BLaER1 treated with 17β-estradiol and CSF1 and Interleukin-3, amounts not matched to agents 10 nM and 100 nM (cell line): ENCODE measurements around the gene TRNAU1AP.
"Not testable (repeated sequence)": the region's sequence is repeated elsewhere in the genome, so short reads cannot be mapped to it uniquely, and the experiment has no call there.

ENCODE experiments used
- H3K27ac ChIP-seq, 11 experiments: shearing (Covaris generic); formaldehyde crosslinking; 2 replicates each; pipeline ENCODE4 v1.8.1; 2022
- H3K27me3 ChIP-seq, 11 experiments: shearing (Covaris generic); formaldehyde crosslinking; 2 replicates each; pipeline ENCODE4 v1.8.1; 2022
- H3K36me3 ChIP-seq, 11 experiments: shearing (Covaris generic); formaldehyde crosslinking; 2 replicates each; pipeline ENCODE4 v1.8.1; 2022
- H3K4me1 ChIP-seq, 10 experiments: shearing (Covaris generic); formaldehyde crosslinking; 2 replicates each; pipeline ENCODE4 v1.8.1; 2022
- H3K4me2 ChIP-seq, 11 experiments: shearing (Covaris generic); formaldehyde crosslinking; 2 replicates each; pipeline ENCODE4 v1.8.1; 2022
- H3K4me3 ChIP-seq, 10 experiments: shearing (Covaris generic); formaldehyde crosslinking; 2 replicates each; pipeline ENCODE4 v1.8.1; 2022
- H3K9ac ChIP-seq, 11 experiments: shearing (Covaris generic); formaldehyde crosslinking; 2 replicates each; pipeline ENCODE4 v1.8.1; 2022
- H3K9me3 ChIP-seq, 11 experiments: shearing (Covaris generic); formaldehyde crosslinking; replicated peaks in 1 of 11; 2 replicates each; pipeline ENCODE4 v1.8.1; 2022
- H4K20me1 ChIP-seq, 11 experiments: shearing (Covaris generic); formaldehyde crosslinking; 2 replicates each; pipeline ENCODE4 v1.8.1; 2022
- Cebpa-rat ChIP-seq, 11 experiments: shearing (Covaris generic); IDR thresholded peaks; 2 replicates each; pipeline ENCODE4 v1.8.1; 2022

Gene TRNAU1AP

DNA sequence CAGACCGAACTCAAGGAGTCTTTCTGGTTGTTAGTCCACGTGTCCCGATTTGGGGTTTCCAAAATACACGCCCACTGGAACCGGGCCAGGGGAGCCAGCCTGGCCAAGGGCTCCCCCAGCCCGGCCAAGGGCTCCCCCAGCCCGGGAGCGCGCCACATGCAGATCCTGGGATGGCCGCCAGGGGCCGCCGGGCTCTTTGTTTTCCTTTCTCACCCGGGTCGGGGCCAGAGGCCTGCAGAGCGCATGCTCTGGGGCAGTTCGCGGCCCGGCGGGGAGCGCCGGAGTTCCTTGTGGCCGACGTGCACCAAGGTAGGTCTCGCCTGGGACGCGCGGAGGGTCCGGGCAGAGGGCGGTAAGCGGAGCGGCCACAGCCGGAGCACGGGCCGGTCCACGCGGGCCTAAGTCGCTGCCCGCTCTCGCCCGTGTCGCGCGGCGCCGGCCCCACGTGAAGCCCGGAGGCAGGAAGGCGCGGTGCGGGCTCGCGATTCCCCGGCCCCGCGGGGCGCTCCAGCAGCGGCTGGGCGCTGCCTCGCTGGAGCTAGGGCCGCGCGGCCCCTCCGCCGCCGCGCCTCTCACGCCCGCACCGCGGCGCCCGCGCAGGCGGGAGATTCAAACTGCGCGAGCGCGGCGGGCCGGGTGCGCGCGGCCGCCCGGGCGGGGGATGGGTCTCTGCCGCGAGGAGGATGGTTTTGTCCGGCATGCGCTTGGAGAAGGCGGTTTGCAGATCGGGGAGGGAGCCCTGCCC lies 34.7 kb upstream of the TRNAU1AP start:
- peak overlapping the region; percentile 39 to 100 (median 96); a peak in 21 of 22 replicates for H3K27ac ChIP-seq
- H3K36me3 ChIP-seq: peaks cover 11 to 44% (median 31%) of the 10 kb centered on the region in 11 experiments
- peak overlapping the region; percentile 64 to 91 (median 76) for H3K4me3 ChIP-seq
- peak overlapping the region; percentile 76 to 100 (median 96) for H3K9ac ChIP-seq
- H3K9me3 ChIP-seq: no peaks in the 10 kb centered on the region
- peak overlapping the region; percentile 88 to 99 (median 95) for H3K4me2 ChIP-seq
- TF ChIP-seq Cebpa-rat (IDR thresholded peaks at IDR 0.05): no peak
- H3K27me3 ChIP-seq: no peaks in the 10 kb centered on the region
- peaks cover 47 to 97% (median 93%) of the 10 kb centered on the region in 11 experiments for H4K20me1 ChIP-seq
- peaks cover 38 to 51% (median 43%) of the 10 kb centered on the region in 10 experiments for H3K4me1 ChIP-seq

- peak overlapping the region; percentile 76 to 100 (median 96) for H3K9ac ChIP-seq
- H3K27me3 ChIP-seq: no peaks in the 10 kb centered on the region
- H3K27ac ChIP-seq: peak overlapping the region; percentile 39 to 100 (median 96); a peak in 21 of 22 replicates
- H4K20me1 ChIP-seq: peaks cover 40 to 97% (median 93%) of the 10 kb centered on the region in 11 experiments; a peak in 21 of 22 replicates
- H3K4me2 ChIP-seq: peak overlapping the region; percentile 88 to 99 (median 95)
- H3K9me3 ChIP-seq: no peaks in the 10 kb centered on the region
- H3K4me3 ChIP-seq: peak overlapping the region; percentile 64 to 91 (median 76)
- H3K4me1 ChIP-seq: peaks cover 38 to 51% (median 45%) of the 10 kb centered on the region in 10 experiments
- H3K36me3 ChIP-seq: peaks cover 7 to 44% (median 31%) of the 10 kb centered on the region in 11 experiments
- TF ChIP-seq Cebpa-rat (IDR thresholded peaks at IDR 0.05): no peak
Measured at GRCh38 chr1:28518745-28519341, 34.0 kb upstream of the TRNAU1AP start.

GRCh38 chr1:28519946-28520725 lies 32.7 kb upstream of the TRNAU1AP start:
- Histone ChIP-seq H3K4me2 (peak overlapping the region; percentile 43 to 99 (median 95); a peak in 20 of 22 replicates), H3K27me3 (no peaks in the 10 kb centered on the region), H3K9me3 (no peaks in the 10 kb centered on the region), H3K36me3 (peaks cover 0 to 54% (median 43%) of the 10 kb centered on the region in 11 experiments; a peak in 21 of 22 replicates), H3K9ac (peak overlapping the region; percentile 33 to 100 (median 96); a peak in 17 of 22 replicates), H3K4me1 (peaks cover 38 to 58% (median 48%) of the 10 kb centered on the region in 10 experiments), H4K20me1 (peaks cover 27 to 97% (median 93%) of the 10 kb centered on the region in 11 experiments; a peak in 21 of 22 replicates), H3K4me3 (peak overlapping the region in 7 of 10 experiments; percentile 68 to 91 (median 75); a peak in 10 of 20 replicates), H3K27ac (peak overlapping the region in 7 of 11 experiments; percentile 14 to 100 (median 99); a peak in 10 of 22 replicates)
- no peak for TF ChIP-seq Cebpa-rat (IDR thresholded peaks at IDR 0.05)

DNA sequence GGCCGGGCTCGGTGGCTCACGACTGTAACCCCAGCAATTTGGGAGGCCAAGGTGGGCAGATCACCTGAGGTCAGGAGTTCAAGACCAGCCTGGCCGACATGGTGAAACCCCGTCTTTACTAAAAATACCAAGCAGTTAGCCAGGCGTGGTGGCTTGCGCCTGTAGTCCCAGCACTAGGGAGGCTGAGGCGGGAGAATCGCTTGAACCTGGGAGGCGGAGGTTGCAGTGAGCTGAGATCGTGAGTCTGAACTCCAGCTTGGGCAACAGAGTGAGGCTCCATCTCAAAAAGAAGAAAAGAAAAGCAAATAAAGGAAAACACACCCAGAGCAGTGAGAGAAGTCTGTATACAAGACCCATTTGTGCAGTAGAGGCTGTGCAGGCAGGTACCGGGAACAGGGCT lies 32.1 kb upstream of the TRNAU1AP start:
- H4K20me1 ChIP-seq: peaks cover 21 to 97% (median 93%) of the 10 kb centered on the region in 11 experiments; a peak in 21 of 22 replicates
- H3K27ac ChIP-seq: peak overlapping the region in 6 of 11 experiments; percentile 14 to 100 (median 34); a peak in 4 of 22 replicates
- H3K4me3 ChIP-seq, H3K27me3 ChIP-seq, H3K9me3 ChIP-seq: not testable (repeated sequence)
- peaks cover 0 to 61% (median 49%) of the 10 kb centered on the region in 11 experiments; a peak in 21 of 22 replicates for H3K36me3 ChIP-seq
- peak overlapping the region in 7 of 11 experiments; percentile 96 to 100 (median 99); a peak in 8 of 22 replicates for H3K9ac ChIP-seq
- H3K4me2 ChIP-seq: peak overlapping the region in 10 of 11 experiments; percentile 88 to 99 (median 95); a peak in 18 of 22 replicates
- H3K4me1 ChIP-seq: peaks cover 38 to 58% (median 48%) of the 10 kb centered on the region in 10 experiments

GRCh38 chr1:28521502-28522164 lies 31.3 kb upstream of the TRNAU1AP start:
- peak overlapping the region in 7 of 11 experiments; percentile 1 to 53 (median 27); a peak in 9 of 22 replicates for H3K9ac ChIP-seq
- peak overlapping the region in 4 of 11 experiments; percentile 3 to 15 (median 8); a peak in 2 of 22 replicates for H3K27ac ChIP-seq
- peaks cover 0 to 69% (median 57%) of the 10 kb centered on the region in 11 experiments; a peak in 21 of 22 replicates for H3K36me3 ChIP-seq
- H3K4me2 ChIP-seq: peak overlapping the region; percentile 2 to 96 (median 69); a peak in 18 of 22 replicates
- H4K20me1 ChIP-seq: peaks cover 12 to 97% (median 93%) of the 10 kb centered on the region in 11 experiments; a peak in 21 of 22 replicates
- TF ChIP-seq Cebpa-rat (IDR thresholded peaks at IDR 0.05): no peak
- peaks cover 38 to 58% (median 48%) of the 10 kb centered on the region in 10 experiments for H3K4me1 ChIP-seq
- no peak overlapping the region for H3K4me3 ChIP-seq
- no peaks in the 10 kb centered on the region for H3K27me3 ChIP-seq
- H3K9me3 ChIP-seq: no peaks in the 10 kb centered on the region

DNA sequence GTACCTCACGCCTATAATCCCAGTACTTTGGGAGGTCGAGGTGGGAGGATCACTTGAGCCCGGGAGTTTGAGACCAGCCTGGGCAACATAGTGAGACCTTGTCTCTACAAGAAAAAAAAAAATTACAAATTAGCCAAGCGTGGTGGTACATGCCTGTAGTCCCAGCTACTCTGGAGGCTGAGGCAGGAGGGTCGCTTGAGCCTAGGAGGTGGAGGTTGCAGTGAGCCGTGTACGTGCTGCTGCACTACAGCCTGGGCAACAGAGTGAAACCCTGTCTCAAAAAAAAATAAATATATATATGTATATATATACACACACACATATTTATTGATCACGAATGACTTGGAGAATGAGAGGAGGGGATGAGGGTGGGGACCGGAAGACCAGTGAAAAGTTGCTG lies 30.3 kb upstream of the TRNAU1AP start:
- peaks cover 3 to 97% (median 93%) of the 10 kb centered on the region in 11 experiments; a peak in 21 of 22 replicates for H4K20me1 ChIP-seq

GRCh38 chr1:28525002-28525642 lies 27.8 kb upstream of the TRNAU1AP start:
- H3K27me3 ChIP-seq, H3K27ac ChIP-seq, H3K4me2 ChIP-seq, H3K9me3 ChIP-seq, H3K9ac ChIP-seq, H3K4me3 ChIP-seq: not testable (repeated sequence)
- peaks cover 5 to 100% (median 84%) of the 10 kb centered on the region in 11 experiments; a peak in 21 of 22 replicates for H3K36me3 ChIP-seq
- H4K20me1 ChIP-seq: peaks cover 0 to 100% (median 95%) of the 10 kb centered on the region in 11 experiments; a peak in 18 of 22 replicates
- H3K4me1 ChIP-seq: peaks cover 23 to 36% (median 31%) of the 10 kb centered on the region in 10 experiments

More for the DNA sequence above, 30.3 kb upstream of the TRNAU1AP start:
- not testable (repeated sequence) for H3K27ac ChIP-seq, H3K27me3 ChIP-seq, H3K9me3 ChIP-seq, H3K4me3 ChIP-seq
- Histone ChIP-seq H3K4me2 (peak overlapping the region in 1 of 11 experiments; percentile 88; a peak in 1 of 22 replicates), H3K4me1 (peaks cover 38 to 54% (median 46%) of the 10 kb centered on the region in 10 experiments), H3K36me3 (peaks cover 0 to 78% (median 66%) of the 10 kb centered on the region in 11 experiments; a peak in 21 of 22 replicates), H3K9ac (peak overlapping the region in 2 of 11 experiments; percentile 14 to 23; a peak in 2 of 22 replicates)
